NCI-H526 treated with DMSO at 0.1 percent for 48 hours (cell line): Measurements from ENCODE around the gene PIK3C2A.

ENCODE experiments used
- DNase-seq: peaks from one replicate; lab custom pipeline; 2025; lab: John Stamatoyannopoulos, UW

The PIK3C2A gene

DNA sequence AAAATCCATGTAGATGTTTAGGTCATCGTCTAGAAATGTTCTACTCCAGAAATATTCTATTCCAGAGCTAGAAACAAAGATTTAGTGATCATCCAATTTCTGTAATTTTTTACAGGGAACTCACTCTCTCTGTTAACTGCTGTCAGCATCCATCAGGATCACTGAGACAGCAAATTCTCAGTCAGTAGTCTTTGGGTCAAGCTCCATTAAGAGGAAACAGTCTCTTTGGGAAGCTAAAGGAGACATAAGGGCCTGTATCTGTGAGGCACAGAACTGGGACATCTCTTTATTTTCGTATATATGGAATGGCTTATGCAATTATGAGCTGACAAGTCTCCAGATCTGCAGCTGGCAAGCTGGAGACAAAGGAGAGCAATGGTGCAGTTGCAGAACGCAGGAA lies 48.3 kb downstream of the PIK3C2A start:
- no peak for DNase-seq
